Esophagus mucosa (tissue), 1 donor: Measurements from ENCODE around the gene PIAS2. TPM values are rescaled to one million over a fixed set of nuclear protein-coding genes. Genes with fewer than 3 reads are reported as not detected.

ENCODE experiments used
- ATAC-seq: fragments of 200-7000 bp; cut with Tn5 transposase; one replicate; pipeline ENCODE4 v1.9.1; 2020
- total RNA-seq: library from RNA; stranded (reverse); gene quantifications from one replicate; pipeline ENCODE4 v1.2.4, GENCODE V29; 2023
- donor health status: DM: yes; HTN: yes; CAD: no.

PIAS2 gene
- total RNA-seq, 1 donor from 2014 or later = 17.8 TPM

GRCh38 chr18:46756559-46757201 lies 160.6 kb downstream of the PIAS2 start, which contains the start of gene ST8SIA5:
Gene ST8SIA5 (minus strand): TSS chr18:46757053. CDS start chr18:46756508, 545 bp downstream.
- ATAC-seq = peak; percentile 10

- ATAC-seq = no peak
Measured at GRCh38 chr18:46756025-46756558, 161.2 kb downstream of the PIAS2 start.

GRCh38 chr18:46755315-46756024 lies 161.8 kb downstream of the PIAS2 start:
- no peak for ATAC-seq

GRCh38 chr18:46754661-46755292 lies 162.5 kb downstream of the PIAS2 start:
- no peak for ATAC-seq

DNA sequence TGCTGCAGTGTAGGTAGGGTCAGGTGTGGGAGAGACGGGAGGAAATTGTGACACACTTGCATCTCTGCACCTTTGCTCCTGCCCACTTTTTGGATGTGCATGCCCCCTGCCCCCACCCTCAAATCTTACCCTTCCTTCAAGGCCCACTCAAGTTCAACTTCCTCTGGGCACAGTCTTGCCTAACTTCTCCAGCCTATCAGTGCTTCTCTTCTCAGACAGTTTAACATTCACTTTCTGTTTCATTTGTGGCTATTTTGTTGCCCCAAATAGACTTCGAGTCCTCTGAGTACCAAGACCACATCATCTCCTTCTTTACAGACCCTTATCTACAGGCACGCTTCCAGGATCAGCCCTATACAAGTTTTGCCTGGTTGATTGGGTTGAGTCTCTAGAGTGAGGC lies 163.1 kb downstream of the PIAS2 start:
- ATAC-seq = no peak

Other genes with a start within 250 kb of the PIAS2 start
- not detected for gene ST8SIA5, start 160.5 kb downstream of the PIAS2 start, total RNA-seq
- 1.1 TPM for gene KATNAL2, start 95 bp upstream of the PIAS2 start, total RNA-seq
- gene ELOA2, start 118.1 kb upstream of the PIAS2 start, total RNA-seq = not detected
- 28.5 TPM for gene HDHD2, start 233.0 kb upstream of the PIAS2 start, total RNA-seq